ENCODE measurements around the gene ZNF888.
"Not testable (repeated sequence)": the region's sequence is repeated elsewhere in the genome, so short reads cannot be mapped to it uniquely, and the experiment has no call there.

The ZNF888 gene

GRCh38 chr19:52922841-52923777 is at the start of gene ZNF888:
Gene ZNF888 (minus strand): TSS chr19:52923428. CDS start chr19:52917873, 5,555 bp downstream.
- DNase-seq (ENCODE audit: low read depth), result peak; percentile 27

DNA sequence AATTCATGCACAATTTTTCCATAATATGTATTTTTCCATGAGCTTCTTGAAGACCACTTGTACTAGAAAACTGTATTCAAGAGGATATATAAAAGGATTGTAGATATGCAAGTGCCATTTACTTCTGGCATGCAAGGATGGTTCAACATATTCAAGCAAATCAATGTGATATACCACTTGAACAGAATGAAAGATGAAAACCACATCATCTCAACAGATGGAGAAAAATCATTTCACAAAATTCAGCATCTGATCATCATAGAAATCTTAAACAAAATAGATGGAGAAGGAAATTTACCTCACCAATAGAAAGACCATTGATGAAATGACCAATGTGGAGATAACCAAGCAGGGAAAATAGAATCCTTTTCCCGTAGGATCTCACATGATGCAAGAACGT is 44.5 kb upstream of the ZNF888 start:
- DNase-seq (ENCODE audit: low read depth), result no peak

- no peak for DNase-seq (ENCODE audit: low read depth)
Measured at GRCh38 chr19:52963247-52963618, 40.0 kb upstream of the ZNF888 start.

DNA sequence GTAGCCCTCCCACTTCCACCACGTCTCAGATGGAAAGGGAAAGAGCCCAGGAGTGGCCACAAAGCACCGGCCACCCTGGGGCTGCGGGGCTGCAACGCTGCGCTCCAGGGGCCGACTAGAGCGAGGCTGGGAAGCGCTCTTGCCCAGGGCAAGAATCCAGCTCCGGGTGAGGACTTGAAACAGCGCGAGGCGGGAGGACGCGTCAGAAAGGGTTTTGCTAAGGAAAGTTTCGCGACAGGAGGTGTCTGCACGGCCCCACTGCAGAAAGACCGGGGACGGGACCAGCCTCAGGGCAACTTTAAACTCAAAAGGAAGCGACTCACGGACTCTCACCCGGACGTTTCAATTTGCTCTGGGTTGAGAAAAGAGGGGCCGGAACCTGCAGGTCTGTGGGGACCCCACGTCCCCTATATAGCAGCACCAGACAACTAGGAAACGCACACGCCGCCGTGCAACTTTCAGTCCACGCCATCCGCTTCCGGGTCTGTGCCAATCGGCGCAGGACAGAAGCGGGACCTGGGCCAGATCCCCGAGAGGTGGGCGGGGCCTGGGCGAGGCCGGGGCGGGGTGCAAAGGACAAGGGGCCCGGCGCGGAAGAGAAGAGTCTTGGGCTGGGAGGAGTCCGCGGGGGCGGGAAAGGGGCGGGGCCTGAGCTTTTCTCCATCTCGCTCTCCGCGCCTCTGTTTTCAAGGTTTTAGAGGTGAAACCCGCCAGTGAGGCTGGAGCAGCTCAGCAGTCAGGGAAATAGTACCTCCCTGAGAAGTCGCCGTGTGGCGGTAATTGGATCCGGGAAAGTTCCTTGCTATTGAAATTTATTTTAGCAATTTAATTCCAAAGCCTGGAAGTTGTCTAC is 39.4 kb upstream of the ZNF888 start, which contains the start of gene ZNF816:
Gene ZNF816 (minus strand): TSS at position 488 of the 853 bp plus-strand sequence. CDS start 6,792 bp downstream, outside the sequence.
- DNase-seq (ENCODE audit: low read depth), result peak; percentile 57

- DNase-seq (ENCODE audit: low read depth), result no peak
Measured at GRCh38 chr19:52961981-52962380, 38.8 kb upstream of the ZNF888 start.

- DNase-seq (ENCODE audit: low read depth), result no peak
Measured at GRCh38 chr19:52959613-52960295, 36.5 kb upstream of the ZNF888 start.

- DNase-seq (ENCODE audit: low read depth), result no peak
Measured at GRCh38 chr19:52957591-52957990, 34.4 kb upstream of the ZNF888 start.

DNA sequence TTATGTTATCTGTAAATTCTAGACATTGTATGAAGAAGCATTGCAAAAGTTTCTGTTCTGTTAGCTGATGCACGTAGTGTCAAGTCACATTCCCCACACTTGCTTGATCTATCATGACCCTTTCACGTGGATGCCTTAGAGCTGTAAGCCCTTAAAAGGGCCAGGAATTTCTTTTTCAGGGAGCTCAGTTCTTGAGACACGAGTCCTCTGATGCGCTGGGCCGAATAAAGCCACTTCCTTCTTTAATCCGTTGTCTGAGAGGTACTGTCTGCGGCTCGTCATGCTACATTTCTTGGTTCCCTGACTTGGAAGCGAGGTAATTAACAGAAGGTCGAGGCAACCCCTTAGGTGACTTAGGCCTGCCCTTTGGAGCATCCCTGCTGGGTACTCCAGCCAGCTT is 33.7 kb upstream of the ZNF888 start:
- no peak for DNase-seq (ENCODE audit: low read depth)

DNA sequence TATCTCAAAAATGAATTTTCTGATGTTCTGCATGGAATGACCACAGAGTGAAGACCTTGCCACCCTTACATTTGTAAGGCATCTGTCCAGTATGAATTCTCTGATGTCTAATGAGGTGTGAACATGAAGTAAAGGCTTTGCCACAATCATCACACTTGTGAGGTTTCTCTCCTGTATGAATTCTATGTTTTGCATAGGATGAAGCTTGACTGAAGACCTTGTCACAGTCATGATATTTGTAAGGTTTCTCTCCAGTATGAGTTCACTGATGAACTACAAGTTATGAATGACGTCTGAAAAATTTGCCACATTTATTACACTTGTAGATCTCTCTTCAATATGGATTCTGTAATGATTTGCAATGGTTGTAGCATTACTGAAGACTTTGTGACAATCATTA is 26.2 kb upstream of the ZNF888 start:
- DNase-seq (ENCODE audit: low read depth), result no peak

DNA sequence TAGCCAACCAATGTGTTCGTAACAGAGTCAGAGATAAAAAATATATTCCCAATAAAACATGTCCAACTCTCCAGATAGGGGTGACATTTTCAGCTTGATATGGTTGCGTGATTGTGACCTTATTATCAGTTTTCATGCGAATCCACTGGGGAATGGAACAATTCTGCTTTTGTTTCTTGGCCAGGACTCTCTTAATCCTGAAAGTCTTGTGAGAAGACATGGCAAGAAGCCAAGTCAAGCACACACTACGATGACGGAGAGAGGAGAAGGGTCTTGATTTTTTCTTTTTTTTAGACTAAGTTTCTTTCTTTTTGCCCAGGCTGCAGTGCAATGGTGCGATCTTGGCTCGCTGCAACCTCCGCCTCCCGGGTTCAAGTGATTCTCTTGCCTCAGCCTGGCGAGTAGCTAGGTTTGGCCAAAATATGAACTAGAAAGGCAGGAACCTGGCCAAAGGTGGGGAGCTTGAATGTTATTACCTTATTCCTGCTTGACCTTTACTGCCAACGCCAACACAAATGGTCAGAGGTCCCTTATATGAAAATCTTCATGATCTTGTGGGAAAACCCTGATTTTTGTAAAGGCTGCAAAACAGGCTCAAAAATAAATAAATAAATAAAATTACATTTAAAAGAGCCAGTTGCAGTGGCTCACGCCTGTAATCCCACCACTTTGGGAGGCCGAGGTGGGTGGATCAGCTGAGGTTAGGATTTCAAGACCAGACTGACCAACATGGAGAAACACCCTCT is 25.0 kb upstream of the ZNF888 start:
- DNase-seq (ENCODE audit: low read depth), result no peak

- no peak for DNase-seq (ENCODE audit: low read depth)
Measured at GRCh38 chr19:52946322-52947310, 23.4 kb upstream of the ZNF888 start.

DNA sequence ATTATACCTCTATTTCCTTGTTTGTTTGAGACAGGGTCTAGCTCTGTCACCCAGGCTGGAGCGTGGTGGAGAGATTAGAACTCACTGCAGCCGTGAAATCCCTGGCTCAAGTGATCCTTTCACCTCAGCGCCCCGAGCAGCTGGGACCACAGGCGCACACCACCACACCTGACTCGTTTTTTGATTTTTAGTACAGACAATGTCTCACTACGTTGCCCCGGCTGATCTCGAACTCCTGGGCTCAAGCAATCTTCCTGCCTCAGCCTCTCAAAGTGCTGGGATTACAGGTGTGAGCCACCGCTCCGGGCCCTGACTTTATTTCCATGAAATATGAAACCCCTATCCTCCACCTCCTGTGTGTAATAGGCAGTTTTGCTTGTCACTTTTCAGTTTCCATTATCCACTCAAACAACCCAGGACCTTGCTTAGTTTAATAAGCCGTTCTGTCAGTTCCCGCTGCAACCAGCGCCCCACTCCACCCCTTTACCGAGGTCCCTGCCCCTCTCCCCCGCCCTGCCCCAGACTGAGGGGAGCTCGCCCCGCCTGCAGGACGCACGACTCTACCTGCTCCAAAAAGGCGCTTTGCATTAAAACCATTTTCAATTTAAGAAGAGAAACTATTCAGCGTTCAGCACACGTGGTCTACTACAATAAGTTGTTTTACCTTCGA is 22.6 kb upstream of the ZNF888 start:
- DNase-seq (ENCODE audit: low read depth), result no peak

DNA sequence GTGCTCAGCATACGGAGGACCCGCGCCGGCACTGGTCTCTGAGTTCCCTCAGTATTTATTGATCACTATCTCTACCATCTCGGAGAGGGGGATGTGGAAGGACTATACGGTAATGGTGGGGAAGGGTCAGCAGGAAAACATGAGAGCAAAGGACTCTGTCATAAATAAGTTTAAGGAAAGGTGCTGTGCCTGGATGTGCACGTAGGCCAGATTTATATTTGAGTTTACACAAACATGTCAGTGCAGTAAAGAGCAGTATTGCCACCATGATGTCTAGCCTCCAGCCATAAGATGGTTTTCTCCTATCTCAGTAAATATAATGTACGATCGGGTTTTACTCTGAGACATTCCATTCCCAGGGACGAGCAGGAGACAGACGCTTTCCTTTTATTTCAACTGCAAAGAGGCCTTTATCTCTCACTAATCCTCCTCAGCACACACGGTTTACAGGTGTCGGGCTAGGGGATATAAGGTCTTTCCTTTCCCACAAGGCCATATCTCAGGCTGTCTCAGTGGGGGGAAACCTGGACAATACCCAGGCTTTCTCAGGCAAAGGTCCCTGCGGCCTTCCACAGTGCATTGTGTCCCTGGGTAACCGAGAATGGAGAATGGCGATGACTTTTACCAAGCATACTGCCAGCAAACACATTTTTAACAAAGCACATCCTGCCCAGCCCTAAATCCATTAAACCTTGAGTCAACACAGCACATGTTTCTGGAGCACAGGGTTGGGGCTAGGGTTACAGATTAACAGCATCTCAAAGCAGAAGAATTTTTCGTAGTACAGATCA is 21.7 kb upstream of the ZNF888 start:
- not testable (repeated sequence) for DNase-seq (ENCODE audit: low read depth)

DNA sequence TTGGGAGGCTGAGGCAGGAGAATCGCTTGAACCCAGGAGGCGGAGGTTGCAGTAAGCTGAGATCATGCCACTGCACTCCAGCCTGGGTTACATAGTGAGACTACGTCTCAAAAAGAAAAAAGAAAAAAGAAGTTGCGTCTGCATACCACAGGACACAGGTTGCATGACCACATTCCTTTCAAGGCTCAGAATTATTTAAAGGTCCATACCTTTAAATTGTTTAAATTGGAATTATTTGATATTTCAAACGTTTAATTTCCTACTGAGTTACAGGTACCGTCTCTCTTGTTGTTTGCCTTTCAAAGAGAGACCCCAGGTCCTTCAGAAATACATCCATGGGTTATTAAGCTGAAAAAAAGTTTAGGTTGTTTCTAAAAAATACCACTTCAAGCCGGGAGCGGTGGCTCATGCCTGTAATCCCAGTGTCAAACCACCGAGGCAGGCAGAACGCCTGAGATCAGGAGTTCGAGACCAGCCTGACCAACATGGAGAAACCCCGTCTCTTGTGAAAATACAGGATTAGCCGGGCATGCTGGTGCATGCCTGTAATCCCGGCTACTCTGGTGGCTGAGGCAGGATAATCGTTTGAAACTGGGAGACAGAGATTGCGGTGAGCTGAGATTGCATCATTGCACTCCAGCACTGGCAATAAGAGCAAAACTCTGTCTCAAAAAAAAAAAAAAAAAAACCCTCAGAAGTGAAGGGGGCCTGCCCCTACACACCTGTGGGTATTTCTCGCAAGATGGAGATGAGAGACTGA is 20.8 kb upstream of the ZNF888 start:
- no peak for DNase-seq (ENCODE audit: low read depth)

DNA sequence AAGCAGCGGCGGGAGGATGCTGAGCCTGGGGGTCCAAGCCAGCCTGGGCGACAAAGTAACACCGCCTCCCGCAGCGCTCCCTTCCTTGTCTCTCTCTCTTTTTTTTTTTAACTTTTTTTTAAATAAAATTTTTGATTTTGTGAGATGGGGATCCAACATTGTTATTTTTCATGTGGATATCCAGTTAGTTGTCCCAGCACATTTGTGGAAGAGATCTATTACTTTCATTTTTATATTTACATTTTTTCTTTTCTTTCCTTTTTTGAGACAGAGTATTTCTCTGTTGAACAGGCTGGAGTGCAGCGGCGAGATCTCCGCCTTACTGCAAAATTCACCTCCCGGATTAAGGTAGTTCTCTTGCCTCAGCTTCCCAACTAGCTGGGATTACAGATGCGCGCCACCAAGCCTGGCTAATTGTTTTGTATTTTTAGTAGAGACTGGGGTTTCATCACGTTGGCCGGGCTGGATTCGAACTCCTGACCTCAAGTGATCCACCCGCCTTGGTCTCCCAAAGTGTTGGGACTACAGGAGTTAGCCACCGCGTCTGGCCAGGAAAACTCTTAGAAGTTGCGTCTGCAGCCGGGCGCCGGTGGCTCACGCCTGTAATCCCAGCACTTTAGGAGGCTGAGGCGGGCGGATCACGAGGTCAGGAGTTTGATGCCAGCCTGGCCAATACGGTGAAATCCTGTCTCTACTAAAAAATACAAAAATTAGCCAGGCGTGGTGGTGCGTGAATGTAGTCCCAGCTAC is 20.1 kb upstream of the ZNF888 start:
- DNase-seq (ENCODE audit: low read depth), result no peak

DNA sequence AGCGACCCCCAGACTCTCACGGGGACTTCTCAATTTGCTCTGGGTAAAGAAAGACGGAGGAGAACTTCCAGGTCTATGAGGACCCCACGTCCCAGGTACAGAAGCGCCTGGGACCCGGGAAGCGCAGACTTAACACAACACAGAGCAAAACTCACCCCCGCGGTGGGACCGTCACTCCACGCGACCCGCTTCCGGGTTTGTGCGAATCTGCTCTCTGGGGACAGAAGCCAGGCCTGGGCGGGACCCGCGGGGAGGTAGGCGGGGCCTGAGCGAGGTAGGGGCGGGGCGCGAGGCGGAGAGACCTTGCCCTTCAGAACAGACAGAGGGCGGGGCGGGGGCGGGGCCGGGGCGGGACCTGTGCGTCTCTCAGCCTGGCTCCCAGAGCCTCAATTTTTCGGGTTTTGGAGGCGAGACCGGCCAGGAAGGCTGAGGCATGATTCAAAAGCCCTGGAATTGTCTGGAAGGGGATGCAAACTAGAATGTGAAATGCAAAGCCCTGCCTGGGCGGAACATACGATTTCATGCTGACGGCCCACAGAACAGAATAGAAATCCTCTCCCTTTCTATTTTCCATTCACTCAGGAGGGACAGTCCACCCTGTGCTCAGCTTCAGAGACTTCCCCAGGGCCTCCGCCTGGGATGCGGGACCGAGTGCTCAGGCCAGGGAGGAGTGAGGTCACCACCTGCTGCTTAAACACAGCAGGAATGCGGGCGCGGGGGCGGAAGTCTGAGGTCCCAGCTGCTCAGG is 19.3 kb upstream of the ZNF888 start:
- DNase-seq (ENCODE audit: low read depth), result no peak

- no peak for DNase-seq (ENCODE audit: low read depth)
Measured at GRCh38 chr19:52941941-52942385, 18.7 kb upstream of the ZNF888 start.

Measured in GM04503 (cell line).